ENCODE measurements around the gene MDGA2.

GRCh38 chr14:47008732-47009131, 666.7 kb downstream of the MDGA2 start:
- TF ChIP-seq POLR2AphosphoS5 (IDR thresholded peaks at IDR 0.05) (no peak), POLR2A (IDR thresholded peaks at IDR 0.05) (no peak)
- TF ChIP-seq, protein P1, sequence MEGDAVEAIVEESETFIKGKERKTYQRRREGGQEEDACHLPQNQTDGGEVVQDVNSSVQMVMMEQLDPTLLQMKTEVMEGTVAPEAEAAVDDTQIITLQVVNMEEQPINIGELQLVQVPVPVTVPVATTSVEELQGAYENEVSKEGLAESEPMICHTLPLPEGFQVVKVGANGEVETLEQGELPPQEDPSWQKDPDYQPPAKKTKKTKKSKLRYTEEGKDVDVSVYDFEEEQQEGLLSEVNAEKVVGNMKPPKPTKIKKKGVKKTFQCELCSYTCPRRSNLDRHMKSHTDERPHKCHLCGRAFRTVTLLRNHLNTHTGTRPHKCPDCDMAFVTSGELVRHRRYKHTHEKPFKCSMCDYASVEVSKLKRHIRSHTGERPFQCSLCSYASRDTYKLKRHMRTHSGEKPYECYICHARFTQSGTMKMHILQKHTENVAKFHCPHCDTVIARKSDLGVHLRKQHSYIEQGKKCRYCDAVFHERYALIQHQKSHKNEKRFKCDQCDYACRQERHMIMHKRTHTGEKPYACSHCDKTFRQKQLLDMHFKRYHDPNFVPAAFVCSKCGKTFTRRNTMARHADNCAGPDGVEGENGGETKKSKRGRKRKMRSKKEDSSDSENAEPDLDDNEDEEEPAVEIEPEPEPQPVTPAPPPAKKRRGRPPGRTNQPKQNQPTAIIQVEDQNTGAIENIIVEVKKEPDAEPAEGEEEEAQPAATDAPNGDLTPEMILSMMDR (IDR thresholded peaks at IDR 0.05) = no peak

Data from stomach (tissue), 4 donors.